BE2C (cell line): ENCODE data around the gene PLA2G4D.

Experiments used
- DNase-seq: peaks from one replicate; pipeline ENCODE4 v3.0.0-alpha.2; 2020
- H3K27me3 ChIP-seq: fragments of 250-450 bp; sonication (Bioruptor Pico); 2 replicates; pipeline ENCODE4 v1.5.1; 2020; ENCODE audit warnings: mild to moderate bottlenecking
- H3K36me3 ChIP-seq: fragments of 250-450 bp; sonication (Bioruptor Pico); 2 replicates; pipeline ENCODE4 v1.5.1; 2020; ENCODE audit warnings: mild to moderate bottlenecking
- H3K4me1 ChIP-seq: fragments of 250-450 bp; sonication (Bioruptor Pico); 2 replicates; pipeline ENCODE4 v1.5.1; 2020
- H3K4me3 ChIP-seq: 2 replicates; pipeline ENCODE4 v1.5.1; 2011; ENCODE audit warnings: low read depth, low read length
- H3K9me3 ChIP-seq: fragments of 250-450 bp; sonication (Bioruptor Pico); 2 replicates; pipeline ENCODE4 v1.5.1; 2020
- TF ChIP-seq, protein P1 (sequence below): IDR thresholded peaks from 2 replicates; pipeline ENCODE4 v1.5.1; 2012; ENCODE audit warnings: mild to moderate bottlenecking, low read depth, low read length

The PLA2G4D gene

DNA sequence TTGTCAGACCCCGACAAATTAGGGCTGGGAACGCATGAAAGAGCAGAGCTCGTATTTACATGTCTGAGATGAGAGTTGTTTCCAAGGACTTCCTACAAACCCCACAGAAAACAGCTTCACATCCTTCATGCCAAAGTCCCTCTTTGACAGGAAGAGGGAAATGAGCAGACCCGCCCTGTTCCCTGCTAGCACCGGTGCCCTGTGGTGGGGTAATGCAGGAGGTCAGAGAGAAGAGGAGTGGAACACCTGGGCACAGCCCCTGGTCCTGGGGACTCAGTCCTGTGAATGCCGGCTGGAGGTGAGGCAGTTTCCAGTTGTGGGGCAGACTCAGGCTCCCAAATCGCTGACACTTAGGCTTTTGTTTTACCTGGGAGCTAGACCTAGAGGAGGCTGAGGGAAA lies 4.0 kb downstream of the PLA2G4D start:
- TF ChIP-seq, protein P1, sequence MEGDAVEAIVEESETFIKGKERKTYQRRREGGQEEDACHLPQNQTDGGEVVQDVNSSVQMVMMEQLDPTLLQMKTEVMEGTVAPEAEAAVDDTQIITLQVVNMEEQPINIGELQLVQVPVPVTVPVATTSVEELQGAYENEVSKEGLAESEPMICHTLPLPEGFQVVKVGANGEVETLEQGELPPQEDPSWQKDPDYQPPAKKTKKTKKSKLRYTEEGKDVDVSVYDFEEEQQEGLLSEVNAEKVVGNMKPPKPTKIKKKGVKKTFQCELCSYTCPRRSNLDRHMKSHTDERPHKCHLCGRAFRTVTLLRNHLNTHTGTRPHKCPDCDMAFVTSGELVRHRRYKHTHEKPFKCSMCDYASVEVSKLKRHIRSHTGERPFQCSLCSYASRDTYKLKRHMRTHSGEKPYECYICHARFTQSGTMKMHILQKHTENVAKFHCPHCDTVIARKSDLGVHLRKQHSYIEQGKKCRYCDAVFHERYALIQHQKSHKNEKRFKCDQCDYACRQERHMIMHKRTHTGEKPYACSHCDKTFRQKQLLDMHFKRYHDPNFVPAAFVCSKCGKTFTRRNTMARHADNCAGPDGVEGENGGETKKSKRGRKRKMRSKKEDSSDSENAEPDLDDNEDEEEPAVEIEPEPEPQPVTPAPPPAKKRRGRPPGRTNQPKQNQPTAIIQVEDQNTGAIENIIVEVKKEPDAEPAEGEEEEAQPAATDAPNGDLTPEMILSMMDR, result no peak
- Histone ChIP-seq H3K36me3 (no peaks in the 10 kb centered on the region), H3K9me3 (no peaks in the 10 kb centered on the region), H3K4me3 (no peak overlapping the region), H3K4me1 (peaks cover 17% of the 10 kb centered on the region), H3K27me3 (no peaks in the 10 kb centered on the region)
- no peak for DNase-seq

DNA sequence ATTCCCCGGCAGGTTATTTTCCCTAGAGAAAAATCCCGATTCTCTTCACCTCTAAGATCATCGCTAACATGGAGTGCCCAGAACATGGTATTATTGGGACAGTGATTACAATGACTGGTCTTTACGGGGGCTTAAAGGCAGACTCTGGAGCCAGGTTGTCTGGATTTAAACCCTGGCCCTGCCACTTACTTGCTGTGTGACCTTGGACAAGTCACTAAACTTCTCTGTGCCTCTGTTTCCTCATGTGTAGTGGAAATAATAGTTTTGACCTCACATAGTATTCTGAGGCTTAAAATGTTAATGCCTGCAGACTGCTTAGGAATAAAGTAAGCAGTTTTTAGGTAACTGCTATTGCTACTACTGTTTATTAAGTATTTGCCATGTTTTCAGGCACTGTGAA lies 4.4 kb downstream of the PLA2G4D start:
- no peak overlapping the region for H3K4me3 ChIP-seq
- peaks cover 17% of the 10 kb centered on the region for H3K4me1 ChIP-seq
- H3K9me3 ChIP-seq, result no peaks in the 10 kb centered on the region
- no peaks in the 10 kb centered on the region for H3K36me3 ChIP-seq
- TF ChIP-seq, protein P1, result no peak
- DNase-seq, result no peak
- H3K27me3 ChIP-seq, result no peaks in the 10 kb centered on the region

DNA sequence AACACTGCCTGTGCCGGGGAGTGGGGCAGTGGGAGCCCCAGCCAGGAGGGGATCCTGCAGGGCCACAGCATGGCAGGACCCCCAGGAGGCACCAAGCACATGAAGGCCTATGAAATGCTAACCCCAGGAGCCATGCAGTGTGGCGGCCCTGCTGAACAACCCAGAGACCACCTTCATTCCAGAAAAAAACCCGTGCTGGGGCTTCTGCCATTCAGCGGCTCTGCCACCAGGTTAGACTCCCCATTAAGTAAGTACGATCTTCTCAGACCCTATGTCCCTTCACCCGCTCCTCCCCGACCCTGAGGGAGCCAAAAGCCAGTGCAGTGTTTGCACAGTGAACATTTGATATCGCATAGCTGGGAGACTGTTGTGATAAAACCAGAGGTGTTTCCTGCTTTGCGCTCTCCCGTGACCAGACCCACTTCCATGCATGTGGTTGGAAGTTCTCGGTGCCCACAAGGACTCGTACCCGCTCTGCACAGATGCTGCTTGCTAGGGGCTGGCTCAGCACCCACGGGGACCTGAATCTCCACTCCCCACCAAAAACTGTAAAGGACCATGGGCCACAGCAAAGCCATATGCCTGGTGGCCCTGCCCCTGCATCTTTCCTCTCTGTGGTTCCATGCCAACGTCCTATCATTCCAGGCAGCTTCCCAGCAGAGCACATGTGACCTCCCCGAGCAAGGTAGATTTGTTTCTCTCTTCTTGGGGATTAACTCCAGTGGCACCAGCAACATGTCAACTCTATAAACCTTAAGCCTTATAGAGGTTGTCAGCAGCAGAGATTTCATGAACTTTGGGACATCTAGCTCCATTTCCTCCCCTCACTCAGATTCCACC lies 5.3 kb downstream of the PLA2G4D start:
- Histone ChIP-seq H3K4me3 (no peak overlapping the region), H3K4me1 (peaks cover 11% of the 10 kb centered on the region), H3K36me3 (no peaks in the 10 kb centered on the region), H3K27me3 (no peaks in the 10 kb centered on the region), H3K9me3 (no peaks in the 10 kb centered on the region)
- DNase-seq, result no peak
- TF ChIP-seq, protein P1, result no peak

DNA sequence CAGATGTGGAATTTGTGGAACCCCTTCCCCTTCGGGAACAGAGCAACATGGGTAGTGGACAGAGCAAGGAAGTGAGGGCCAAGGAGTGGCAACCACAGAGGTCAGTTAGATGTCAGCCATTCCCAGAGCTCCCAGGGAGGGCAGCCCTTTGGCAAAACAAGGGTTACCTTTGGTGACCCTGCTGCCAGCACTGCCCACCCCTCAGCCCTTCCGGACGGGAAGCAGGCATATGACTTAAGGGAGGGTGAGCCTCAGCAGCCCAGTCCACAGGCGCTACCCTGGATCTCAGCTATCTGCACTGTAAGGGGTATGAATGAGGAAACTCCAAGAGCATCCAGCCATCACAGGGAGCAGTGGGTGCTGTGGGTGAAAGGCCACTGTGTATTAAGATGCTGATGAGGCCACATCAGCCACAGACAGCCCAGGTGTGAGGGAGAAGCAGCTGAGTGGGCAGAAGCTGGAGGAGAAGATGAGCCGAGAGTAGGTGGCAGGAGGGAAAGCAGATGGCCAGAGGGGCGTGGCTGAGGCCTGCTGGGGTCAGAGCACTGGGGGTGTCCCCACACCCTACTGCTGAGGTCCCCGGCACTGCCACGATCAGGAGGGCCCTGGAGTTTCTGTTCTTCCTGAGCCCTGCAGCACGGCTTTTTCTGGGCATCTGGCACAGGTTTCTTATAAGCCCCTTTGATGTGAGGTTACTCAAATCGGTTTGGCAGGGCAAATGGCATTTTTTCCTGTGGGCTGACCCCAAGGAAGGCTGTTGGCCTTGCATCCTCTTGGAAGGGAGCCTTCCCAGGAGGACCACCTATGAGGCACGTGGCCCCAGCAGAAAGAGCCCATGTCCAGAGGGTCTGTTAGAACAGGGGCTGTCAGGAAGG lies 6.2 kb downstream of the PLA2G4D start:
- peaks cover 11% of the 10 kb centered on the region for H3K4me1 ChIP-seq
- no peak for DNase-seq

DNA sequence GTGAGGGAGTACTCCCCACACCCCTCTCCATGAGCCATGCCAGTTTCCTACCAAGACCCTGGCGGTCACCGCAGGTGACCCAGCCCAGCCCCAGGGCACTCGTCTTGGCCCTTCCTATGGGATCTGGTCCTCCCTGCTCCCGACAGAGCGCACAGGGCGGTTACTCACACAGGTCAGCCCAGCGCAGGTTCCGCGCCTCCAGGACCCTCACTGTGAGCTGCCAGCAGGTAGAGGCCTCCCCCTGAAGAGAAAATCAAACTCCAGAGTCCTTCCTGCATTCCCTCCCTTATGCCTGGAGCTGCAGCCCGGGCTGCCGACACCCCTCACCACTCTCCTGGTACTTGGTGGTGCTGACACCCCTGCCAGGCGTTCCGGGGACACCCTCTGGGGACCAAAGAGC lies 6.9 kb downstream of the PLA2G4D start:
- Histone ChIP-seq H3K27me3 (no peaks in the 10 kb centered on the region), H3K9me3 (no peaks in the 10 kb centered on the region), H3K4me1 (peaks cover 6% of the 10 kb centered on the region), H3K4me3 (no peak overlapping the region), H3K36me3 (no peaks in the 10 kb centered on the region)
- TF ChIP-seq, protein P1, result no peak
- no peak for DNase-seq

More for the DNA sequence above, 6.2 kb downstream of the PLA2G4D start:
- no peaks in the 10 kb centered on the region for H3K27me3 ChIP-seq
- H3K36me3 ChIP-seq, result no peaks in the 10 kb centered on the region
- no peaks in the 10 kb centered on the region for H3K9me3 ChIP-seq
- TF ChIP-seq, protein P1, result no peak
- H3K4me3 ChIP-seq, result no peak overlapping the region
